C4-2B (cell line): ENCODE measurements around the gene PUM2.

Source experiments
- H3K27ac ChIP-seq: fragments of 450-650 bp; 2 replicates; pipeline ENCODE4 v1.5.1; 2017
- ZFX ChIP-seq: fragments of 450-650 bp; IDR thresholded peaks from 2 replicates; pipeline ENCODE4 v1.6.1; 2017
- TF ChIP-seq, protein P1 (sequence below): fragments of 450-650 bp; conservative IDR thresholded peaks from 2 replicates; pipeline ENCODE4 v1.5.1; 2017; ENCODE audit warnings: mild to moderate bottlenecking

PUM2 gene

DNA sequence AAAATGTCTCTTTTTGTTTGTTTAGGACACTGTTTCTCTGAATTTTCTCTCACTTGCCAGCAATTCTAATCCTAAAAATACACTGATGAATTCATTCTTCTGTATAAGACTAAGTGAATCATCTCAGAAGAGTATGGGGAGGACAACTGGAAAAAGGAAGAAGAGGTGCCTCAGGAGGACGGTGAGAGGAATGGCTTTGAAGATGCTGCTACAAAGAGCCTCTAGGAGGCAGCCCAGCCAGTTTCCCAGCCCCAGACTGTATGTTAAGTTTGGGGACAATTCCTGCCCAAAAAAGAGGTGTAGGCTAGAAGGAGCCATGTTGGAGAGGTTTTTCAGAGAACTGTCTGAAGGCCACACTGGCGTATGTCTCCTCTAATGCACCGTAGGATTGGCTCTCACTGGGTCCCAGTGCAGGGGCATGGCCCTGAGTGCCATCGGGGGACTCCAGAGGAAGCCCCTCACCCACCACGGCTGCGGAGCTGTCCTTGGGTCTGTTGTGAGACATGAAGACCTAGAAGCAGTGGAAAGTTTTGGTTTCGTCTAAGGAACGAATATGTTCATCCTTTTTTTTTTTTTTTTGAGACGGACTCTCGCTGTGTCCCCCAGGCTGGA lies 122.6 kb downstream of the PUM2 start:
- H3K27ac ChIP-seq, result no peak overlapping the region
- TF ChIP-seq ZFX, result no peak
- TF ChIP-seq, protein P1, sequence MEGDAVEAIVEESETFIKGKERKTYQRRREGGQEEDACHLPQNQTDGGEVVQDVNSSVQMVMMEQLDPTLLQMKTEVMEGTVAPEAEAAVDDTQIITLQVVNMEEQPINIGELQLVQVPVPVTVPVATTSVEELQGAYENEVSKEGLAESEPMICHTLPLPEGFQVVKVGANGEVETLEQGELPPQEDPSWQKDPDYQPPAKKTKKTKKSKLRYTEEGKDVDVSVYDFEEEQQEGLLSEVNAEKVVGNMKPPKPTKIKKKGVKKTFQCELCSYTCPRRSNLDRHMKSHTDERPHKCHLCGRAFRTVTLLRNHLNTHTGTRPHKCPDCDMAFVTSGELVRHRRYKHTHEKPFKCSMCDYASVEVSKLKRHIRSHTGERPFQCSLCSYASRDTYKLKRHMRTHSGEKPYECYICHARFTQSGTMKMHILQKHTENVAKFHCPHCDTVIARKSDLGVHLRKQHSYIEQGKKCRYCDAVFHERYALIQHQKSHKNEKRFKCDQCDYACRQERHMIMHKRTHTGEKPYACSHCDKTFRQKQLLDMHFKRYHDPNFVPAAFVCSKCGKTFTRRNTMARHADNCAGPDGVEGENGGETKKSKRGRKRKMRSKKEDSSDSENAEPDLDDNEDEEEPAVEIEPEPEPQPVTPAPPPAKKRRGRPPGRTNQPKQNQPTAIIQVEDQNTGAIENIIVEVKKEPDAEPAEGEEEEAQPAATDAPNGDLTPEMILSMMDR, result no peak

DNA sequence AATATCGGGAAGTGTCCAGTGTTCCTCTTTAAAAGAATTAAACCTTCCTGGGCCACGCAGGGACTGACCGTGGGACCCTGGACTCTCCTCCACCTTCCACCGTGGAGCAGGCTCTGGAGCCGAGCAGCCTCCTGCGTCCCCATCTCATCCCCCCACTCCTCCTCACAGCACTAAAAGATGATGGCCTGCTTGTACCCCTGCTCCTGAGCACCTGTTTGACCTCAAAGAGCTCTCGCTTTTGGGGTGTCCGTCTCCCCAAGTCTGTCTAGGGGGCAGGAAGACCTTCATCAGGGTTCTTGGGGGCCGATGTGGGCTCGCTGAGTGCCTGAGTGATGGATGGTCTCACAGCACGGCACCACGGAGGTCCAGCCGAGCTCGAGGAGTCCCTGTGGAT lies 124.5 kb downstream of the PUM2 start:
- TF ChIP-seq, protein P1, result no peak
- H3K27ac ChIP-seq, result no peak overlapping the region

DNA sequence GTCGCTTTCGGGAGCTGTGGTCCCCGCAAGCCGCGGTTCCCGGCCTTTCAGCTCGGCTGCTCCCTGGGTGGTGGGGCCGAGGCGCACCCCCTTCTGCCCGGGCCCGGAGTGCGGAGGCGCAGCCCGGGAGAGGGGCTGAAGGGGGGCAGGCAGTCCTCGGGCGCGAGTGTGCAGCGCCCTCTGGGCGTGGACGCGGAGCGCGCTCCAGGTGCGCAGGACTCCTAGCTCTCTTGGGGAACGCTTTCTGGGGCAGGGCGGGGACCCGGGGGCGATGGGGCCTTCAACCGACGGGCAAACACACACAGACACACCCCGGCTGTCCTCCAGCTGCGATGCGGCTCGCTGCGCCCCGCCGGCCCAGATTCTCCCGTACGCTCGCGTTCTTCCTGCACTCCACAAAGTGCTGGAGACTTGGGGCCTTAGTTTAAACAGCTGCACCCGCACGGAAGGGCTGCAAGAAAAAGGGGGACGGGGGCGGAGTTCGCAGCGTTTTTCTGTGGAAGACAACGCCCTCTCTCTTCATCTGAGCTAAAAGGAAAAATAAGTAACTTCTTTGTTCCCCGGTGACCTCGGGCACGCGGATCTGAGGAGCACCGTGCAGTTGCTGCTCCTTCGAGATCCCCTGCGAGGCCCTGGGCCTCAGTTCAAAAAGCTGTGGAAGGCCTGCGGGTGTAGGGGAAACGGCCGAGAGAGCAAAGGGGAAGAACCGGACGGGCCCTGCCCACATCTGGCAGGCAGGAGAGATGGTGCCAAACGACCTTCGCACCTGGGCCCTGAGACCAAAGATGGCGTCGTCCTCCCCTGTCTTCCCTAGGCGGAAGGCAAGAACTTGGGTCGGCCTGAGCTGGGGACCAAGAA lies 125.1 kb downstream of the PUM2 start:
- TF ChIP-seq ZFX, result no peak
- TF ChIP-seq, protein P1, result peak; percentile 86
- H3K27ac ChIP-seq, result peak overlapping the region; percentile 85

DNA sequence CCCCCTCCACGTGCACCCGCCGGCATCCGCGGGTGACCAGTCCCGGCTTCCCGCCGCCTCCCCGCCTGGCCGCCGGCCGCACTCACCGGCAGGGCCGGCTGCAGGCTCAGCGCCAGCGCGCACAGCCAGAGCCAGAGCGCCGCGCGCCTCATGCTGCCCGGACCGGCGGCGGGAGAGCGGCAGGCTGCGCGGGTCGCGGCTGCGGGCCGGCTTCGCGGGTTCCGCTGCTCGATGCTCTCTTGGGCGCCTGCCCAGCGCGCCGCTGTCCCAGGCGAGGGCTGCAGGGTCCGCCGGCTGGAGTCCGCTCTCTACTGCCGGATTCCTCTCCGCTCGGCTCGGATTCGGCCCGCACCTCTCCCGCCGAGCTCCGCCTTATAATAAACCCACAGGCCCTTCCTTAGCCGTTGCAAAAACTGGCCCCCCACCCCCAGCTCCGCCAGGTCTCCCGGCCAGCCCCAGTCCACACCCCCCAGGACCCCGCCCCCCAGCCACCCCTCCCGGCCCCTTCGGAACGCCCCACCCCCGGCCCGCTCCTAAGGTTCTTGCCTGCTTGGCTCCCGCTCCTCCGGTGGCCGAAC lies 125.8 kb downstream of the PUM2 start, which contains the start of gene SDC1:
TSS of gene SDC1 (minus strand) at position 415 of the 578 bp plus-strand sequence. CDS start at position 152, 263 bp downstream.
- peak within 1 kb of the TSS; percentile 85 for H3K27ac ChIP-seq
- TF ChIP-seq, protein P1, result no peak
- no peak for TF ChIP-seq ZFX

DNA sequence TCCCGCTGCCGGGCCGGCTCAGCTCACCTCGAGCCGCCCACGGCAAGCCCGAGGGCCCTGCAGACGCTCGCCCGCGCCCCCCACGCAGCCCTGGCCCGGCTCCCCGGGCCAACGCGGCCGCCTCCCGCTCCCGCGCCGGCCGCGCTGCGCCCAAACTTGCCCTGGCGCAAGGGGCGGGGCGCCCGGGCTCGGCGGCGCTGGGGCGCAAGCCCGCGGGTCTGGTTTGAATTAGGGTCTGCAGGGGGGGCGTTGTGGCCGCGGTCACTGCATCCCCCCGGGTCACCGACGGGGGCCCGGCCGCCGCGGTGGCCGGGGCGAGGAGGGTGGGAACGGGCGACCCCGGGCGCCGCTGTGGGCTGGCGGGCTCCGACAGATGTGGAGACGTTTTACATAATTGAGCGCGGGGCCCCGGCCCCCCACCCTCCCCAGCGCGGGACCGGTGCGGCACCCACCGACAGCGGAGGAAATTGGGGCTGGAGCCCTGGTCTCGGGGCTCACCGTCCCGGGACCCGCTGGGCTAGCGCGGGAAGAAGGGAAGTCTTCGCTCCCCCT lies 126.4 kb downstream of the PUM2 start:
- TF ChIP-seq, protein P1, result no peak
- TF ChIP-seq ZFX, result 0 out of 2 replicates have a peak, but pooled peaks have one; percentile 34

DNA sequence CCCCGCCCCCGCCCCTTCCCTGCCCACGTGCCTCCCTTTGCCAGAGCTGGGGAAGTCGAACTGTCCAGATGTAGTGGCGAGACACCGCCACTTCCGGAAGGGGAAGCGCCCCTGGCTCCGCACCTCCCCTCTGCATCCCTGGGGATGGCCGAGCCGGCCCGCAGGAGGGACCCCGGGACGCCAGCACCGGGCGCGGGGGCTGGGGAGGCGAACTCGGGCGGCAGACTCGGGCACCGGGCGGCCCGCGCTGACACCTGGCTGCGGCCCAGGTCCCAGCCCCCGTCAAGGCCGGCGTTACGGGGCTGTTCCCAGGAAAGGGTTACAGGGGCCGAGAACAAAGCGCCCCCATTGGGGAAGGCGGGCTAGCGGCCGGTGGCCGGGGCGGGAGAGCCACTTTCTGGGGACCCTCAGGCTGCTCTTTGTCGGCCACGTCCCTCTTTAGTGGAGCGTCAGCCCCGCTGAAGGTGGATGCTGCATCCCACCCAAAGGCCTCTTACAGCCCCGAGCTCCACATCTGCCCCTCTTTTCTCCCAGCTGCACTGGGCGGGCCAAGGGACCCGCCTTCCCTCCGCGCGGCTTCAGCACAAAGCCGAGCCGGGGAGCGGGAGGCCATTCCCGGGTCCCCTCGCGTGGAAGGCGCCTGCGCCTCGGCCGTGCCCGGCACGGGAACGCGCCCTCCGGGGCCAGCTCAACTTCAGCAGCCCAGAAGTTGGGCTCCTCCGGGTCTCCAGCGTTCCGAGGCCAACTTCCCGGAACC lies 127.1 kb downstream of the PUM2 start:
- H3K27ac ChIP-seq, result peak overlapping the region; percentile 85
- peak; percentile 50; the same call in 1 of the 2 replicates for TF ChIP-seq ZFX
- TF ChIP-seq, protein P1, result no peak

More for the DNA sequence above, 126.4 kb downstream of the PUM2 start:
- peak overlapping the region; percentile 85 for H3K27ac ChIP-seq
